ENCODE results near the gene ZFYVE9. TPM values are rescaled to one million over a fixed set of nuclear protein-coding genes. Genes with fewer than 3 reads are reported as not detected.
A peak's percentile ranks its signal among the peaks of the same experiment; 100 is the strongest.
"Not testable (repeated sequence)": the region's sequence is repeated elsewhere in the genome, so short reads cannot be mapped to it uniquely, and the experiment has no call there.

Gene ZFYVE9
- 10 to 100 TPM; 38.1 to 54.8 (median 40.9) TPM for total RNA-seq

GRCh38 chr1:52141513-52142219, at the start of gene ZFYVE9:
Gene ZFYVE9 (plus strand): TSS chr1:52142089. CDS start chr1:52233207, 91,118 bp downstream.
- WGBS, result under 1% methylated on average over 60 of the region's 72 CpGs
- TF ChIP-seq POLR2A (IDR thresholded peaks at IDR 0.05; ENCODE audit: low read depth) (no peak), POLR2AphosphoS5 (IDR thresholded peaks at IDR 0.05) (peak; percentile 25 to 34), CTCF (IDR thresholded peaks at IDR 0.05) (peak; percentile 73 to 86 (median 83)), EP300 (IDR thresholded peaks at IDR 0.05) (no peak)
- H3K4me1 ChIP-seq, result peaks cover 23 to 57% (median 52%) of the 10 kb centered on the region in 4 donors
- intact Hi-C loops (cut with DNase I), result loop anchor here (1.0 to 5.0 kb wide), 2 partner anchors 121 to 155 kb away; no protein-coding TSS in a partner anchor
- no peaks in the 10 kb centered on the region for H3K36me3 ChIP-seq
- peak within 1 kb of the TSS; percentile 98 to 99 (median 99) for H3K27ac ChIP-seq (replicated peaks in 1 of 4)
- H3K4me3 ChIP-seq, result peak within 1 kb of the TSS; percentile 80 to 96 (median 96)
- H3K9me3 ChIP-seq, result no peaks in the 10 kb centered on the region
- no peaks in the 10 kb centered on the region for H3K27me3 ChIP-seq
- DNase-seq (ENCODE audit: extremely low spot score), result no peak

- H3K36me3 ChIP-seq, result peaks cover 4 to 26% (median 18%) of the 10 kb centered on the region in 4 donors
- H3K9me3 ChIP-seq; H3K4me3 ChIP-seq; H3K27ac ChIP-seq (replicated peaks in 1 of 4); DNase-seq (ENCODE audit: extremely low spot score); H3K27me3 ChIP-seq; intact Hi-C loops (cut with DNase I); H3K4me1 ChIP-seq: not testable (repeated sequence)
- 97% methylated on average over 7 of the region's 7 CpGs for WGBS
Observed at GRCh38 chr1:52094300-52094699, 47.6 kb upstream of the ZFYVE9 start.

GRCh38 chr1:52096216-52096615, 45.7 kb upstream of the ZFYVE9 start:
- Histone ChIP-seq H3K27me3 (no peaks in the 10 kb centered on the region), H3K9me3 (no peaks in the 10 kb centered on the region), H3K4me3 (no peak overlapping the region), H3K36me3 (peaks cover 4 to 12% (median 6%) of the 10 kb centered on the region in 4 donors), H3K4me1 (no peaks in the 10 kb centered on the region), H3K27ac (replicated peaks in 1 of 4) (no peak overlapping the region)
- no peak for DNase-seq (ENCODE audit: extremely low spot score)
- TF ChIP-seq POLR2A (IDR thresholded peaks at IDR 0.05; ENCODE audit: low read depth), result no peak
- no peak for TF ChIP-seq EP300 (IDR thresholded peaks at IDR 0.05)
- no peak for TF ChIP-seq POLR2AphosphoS5 (IDR thresholded peaks at IDR 0.05)
- no peak for TF ChIP-seq CTCF (IDR thresholded peaks at IDR 0.05)
- 77% methylated on average over 8 of the region's 8 CpGs for WGBS
- intact Hi-C loops (cut with DNase I), result no loop called here

- intact Hi-C loops (cut with DNase I), result no loop called here
- TF ChIP-seq POLR2A (IDR thresholded peaks at IDR 0.05; ENCODE audit: low read depth) (no peak), CTCF (IDR thresholded peaks at IDR 0.05) (no peak), POLR2AphosphoS5 (IDR thresholded peaks at IDR 0.05) (no peak), EP300 (IDR thresholded peaks at IDR 0.05) (no peak)
- DNase-seq (ENCODE audit: extremely low spot score), result no peak
- Histone ChIP-seq H3K27me3 (no peaks in the 10 kb centered on the region), H3K4me1 (no peaks in the 10 kb centered on the region), H3K36me3 (no peaks in the 10 kb centered on the region), H3K27ac (replicated peaks in 1 of 4) (no peak overlapping the region), H3K4me3 (no peak overlapping the region), H3K9me3 (no peaks in the 10 kb centered on the region)
- WGBS, result 61% methylated on average over 7 of the region's 8 CpGs
Observed at GRCh38 chr1:52098139-52098871, 43.6 kb upstream of the ZFYVE9 start.

- WGBS, result 100% methylated on average over 1 of the region's 1 CpG
- intact Hi-C loops (cut with DNase I), result no loop called here
- Histone ChIP-seq H3K36me3 (no peaks in the 10 kb centered on the region), H3K27ac (replicated peaks in 1 of 4) (no peak overlapping the region), H3K9me3 (no peaks in the 10 kb centered on the region), H3K27me3 (no peaks in the 10 kb centered on the region), H3K4me3 (no peak overlapping the region), H3K4me1 (no peaks in the 10 kb centered on the region)
- DNase-seq (ENCODE audit: extremely low spot score), result no peak
- no peak for TF ChIP-seq POLR2A (IDR thresholded peaks at IDR 0.05; ENCODE audit: low read depth)
- TF ChIP-seq POLR2AphosphoS5 (IDR thresholded peaks at IDR 0.05), result no peak
- TF ChIP-seq EP300 (IDR thresholded peaks at IDR 0.05), result no peak
- no peak for TF ChIP-seq CTCF (IDR thresholded peaks at IDR 0.05)
Observed at GRCh38 chr1:52102336-52103013, 39.4 kb upstream of the ZFYVE9 start.
